CD8-positive, alpha-beta memory T cell (primary cell): ENCODE results near the gene RHBDL1. TPM values are rescaled to one million over a fixed set of nuclear protein-coding genes. Genes with fewer than 3 reads are reported as not detected.

Experiments
- CTCF ChIA-PET: fragments of 350-600 bp; sonication (Branson Sonifier 250); formaldehyde crosslinking; loops from one replicate; lab custom pipeline; 2021; ENCODE audit warnings: antibody characterized with exemption; lab: Charles Lee
- POLR2A ChIA-PET: fragments of 350-600 bp; sonication (Branson Sonifier 250); formaldehyde crosslinking; loops from one replicate; lab custom pipeline; 2021; ENCODE audit warnings: antibody characterized with exemption; lab: Charles Lee
- DNase-seq, 5 donors: peaks; one replicate each; pipeline versions ENCODE4 v3.0.0 to v3.0.0-alpha.2; 2020 to 2022; ENCODE audit warnings: mixed read lengths in 1 of 5
- H3K27ac ChIP-seq: one replicate; pipeline ENCODE4 v1.7.0; 2013; ENCODE audit warnings: low read depth, mild to moderate bottlenecking, low read length, moderate library complexity
- H3K27me3 ChIP-seq: 2 replicates; pipeline ENCODE4 v1.7.0; 2013; ENCODE audit warnings: low read length, mild to moderate bottlenecking; ENCODE audit not compliant: insufficient read depth, poor library complexity, severe bottlenecking
- H3K36me3 ChIP-seq: 2 replicates; pipeline ENCODE4 v1.7.0; 2013; ENCODE audit warnings: mild to moderate bottlenecking, low read length, moderate library complexity; ENCODE audit not compliant: insufficient read depth
- H3K4me1 ChIP-seq: 2 replicates; pipeline ENCODE4 v1.7.0; 2013; ENCODE audit warnings: mild to moderate bottlenecking, low read length, moderate library complexity; ENCODE audit not compliant: insufficient read depth
- H3K4me3 ChIP-seq: 2 replicates; pipeline ENCODE4 v1.7.0; 2013; ENCODE audit warnings: mild to moderate bottlenecking, low read length
- H3K9me3 ChIP-seq: 2 replicates; pipeline ENCODE4 v1.7.0; 2013; ENCODE audit warnings: mild to moderate bottlenecking, low read length
- H3K27ac Mint-ChIP-seq, 8 donors: one replicate each; pipeline ENCODE4 v1.8.0; 2020 to 2021; ENCODE audit warnings: mixed read lengths in 8 of 8, mild to moderate bottlenecking in 6 of 8, inconsistent platforms in 3 of 8, moderate library complexity in 3 of 8
- H3K27me3 Mint-ChIP-seq, 2 donors: one replicate each; pipeline ENCODE4 v1.8.0; 2020 to 2021; ENCODE audit warnings: mixed read lengths in 2 of 2, mild to moderate bottlenecking in 1 of 2, moderate library complexity in 1 of 2
- H3K36me3 Mint-ChIP-seq, 3 donors: one replicate each; pipeline ENCODE4 v1.8.0; 2020 to 2021; ENCODE audit warnings: mixed read lengths in 3 of 3, inconsistent platforms in 1 of 3, mild to moderate bottlenecking in 1 of 3
- H3K4me1 Mint-ChIP-seq, 3 donors: one replicate each; pipeline ENCODE4 v1.8.0; 2020 to 2021; ENCODE audit warnings: mixed read lengths in 3 of 3, inconsistent platforms in 1 of 3, mild to moderate bottlenecking in 1 of 3
- H3K4me3 Mint-ChIP-seq, 7 donors: one replicate each; pipeline ENCODE4 v1.8.0; 2020 to 2021; ENCODE audit warnings: mixed read lengths in 7 of 7, mild to moderate bottlenecking in 6 of 7, moderate library complexity in 4 of 7, inconsistent platforms in 2 of 7
- H3K9me3 Mint-ChIP-seq, 5 donors: one replicate each; pipeline ENCODE4 v1.8.0; 2020 to 2022; ENCODE audit warnings: mixed read lengths in 5 of 5, mild to moderate bottlenecking in 3 of 5, moderate library complexity in 2 of 5, inconsistent platforms in 1 of 5
- polyA plus RNA-seq: library from polyadenylated mRNA; unstranded; fragments of 300-500 nt; fragmentation: Illumina TruSeq; gene quantifications from one replicate; pipeline ENCODE4 v1.2.3, GENCODE V29; 2021
- total RNA-seq, 2 experiments: library from RNA; stranded (reverse); gene quantifications; one replicate each; pipeline ENCODE4 v1.2.3, GENCODE V29; 2021

RHBDL1 gene
- total and polyA plus RNA-seq, 3 experiments from 2014 or later, result 0.29 to 0.44 (median 0.33) TPM

- peaks cover 0 to 1% of the 10 kb centered on the region in 2 donors for H3K27me3 Mint-ChIP-seq
- peak overlapping the region; percentile 44 for H3K27ac ChIP-seq
- H3K27ac Mint-ChIP-seq, result peak overlapping the region in 6 of 8 donors; percentile 5 to 86 (median 64)
- no peaks in the 10 kb centered on the region for H3K27me3 ChIP-seq
- peak; percentile 35 to 79 (median 65) for DNase-seq
- no peaks in the 10 kb centered on the region for H3K9me3 ChIP-seq
- H3K4me1 Mint-ChIP-seq, result peaks cover 27 to 50% (median 31%) of the 10 kb centered on the region in 3 donors
- peaks cover 29% of the 10 kb centered on the region for H3K4me1 ChIP-seq
- peaks cover 0 to 2% (median 0%) of the 10 kb centered on the region in 3 donors for H3K36me3 Mint-ChIP-seq
- no peaks in the 10 kb centered on the region for H3K9me3 Mint-ChIP-seq
- ChIA-PET CTCF (interaction anchor here (0.9 to 1.8 kb wide), 9 partner anchors 13 to 59 kb away, joined by 3 to 10 read pairs (median 3); partner anchors contain the start of genes CIAO3, METTL26, RHOT2 and STUB1), POLR2A (interaction anchor here (0.5 to 2.1 kb wide), 17 partner anchors 9 to 916 kb away, joined by 3 to 21 read pairs (median 4); partner anchors contain the start of genes ANTKMT, CAPN15, CCDC78 and CIAO3)
- H3K4me3 ChIP-seq, result peak overlapping the region; percentile 73
- peak overlapping the region; percentile 76 to 84 (median 80) for H3K4me3 Mint-ChIP-seq
- H3K36me3 ChIP-seq, result no peaks in the 10 kb centered on the region
Observed at GRCh38 chr16:695355-696089, 20.1 kb downstream of the RHBDL1 start.

GRCh38 chr16:698911-699671 lies 23.6 kb downstream of the RHBDL1 start:
- Histone ChIP-seq H3K27me3 (peaks cover 23% of the 10 kb centered on the region), H3K36me3 (no peaks in the 10 kb centered on the region), H3K4me1 (peaks cover 34% of the 10 kb centered on the region), H3K27ac (no peak overlapping the region), H3K4me3 (no peak overlapping the region), H3K9me3 (no peaks in the 10 kb centered on the region)
- Mint-ChIP-seq H3K36me3 (peaks cover 0 to 2% (median 0%) of the 10 kb centered on the region in 3 donors), H3K4me1 (peaks cover 18 to 45% (median 20%) of the 10 kb centered on the region in 3 donors), H3K27ac (peak overlapping the region in 2 of 8 donors; percentile 38 to 49), H3K4me3 (peak overlapping the region in 6 of 7 donors; percentile 32 to 88 (median 64)), H3K9me3 (no peaks in the 10 kb centered on the region), H3K27me3 (peaks cover 8 to 10% of the 10 kb centered on the region in 2 donors)
- CTCF ChIA-PET, result interaction anchor here (0.7 to 1.8 kb wide), 5 partner anchors 13 to 327 kb away, joined by 3 to 4 read pairs (median 3); partner anchors contain the start of gene ANTKMT
- POLR2A ChIA-PET, result interaction anchor here (0.7 to 1.1 kb wide), 5 partner anchors 12 to 51 kb away, joined by 3 to 6 read pairs (median 3); no protein-coding TSS in a partner anchor
- DNase-seq, result no peak

GRCh38 chr16:700684-701584 lies 25.5 kb downstream of the RHBDL1 start:
- POLR2A ChIA-PET, result no interaction called here

GRCh38 chr16:702341-702740 lies 26.9 kb downstream of the RHBDL1 start:
- no peaks in the 10 kb centered on the region for H3K9me3 Mint-ChIP-seq
- ChIA-PET POLR2A (interaction anchor here (0.8 to 1.0 kb wide), 2 partner anchors 18 to 23 kb away, joined by 3 read pairs; no protein-coding TSS in a partner anchor), CTCF (interaction anchor here (1.1 kb wide), 1 partner anchor 10 kb away, joined by 4 read pairs; no protein-coding TSS in a partner anchor)
- H3K36me3 ChIP-seq, result no peaks in the 10 kb centered on the region
- peaks cover 11 to 34% (median 13%) of the 10 kb centered on the region in 3 donors for H3K4me1 Mint-ChIP-seq
- no peaks in the 10 kb centered on the region for H3K36me3 Mint-ChIP-seq
- peak overlapping the region in 2 of 7 donors; percentile 23 to 66 for H3K4me3 Mint-ChIP-seq
- DNase-seq, result no peak
- no peak overlapping the region for H3K4me3 ChIP-seq
- peaks cover 22% of the 10 kb centered on the region for H3K4me1 ChIP-seq
- H3K27me3 Mint-ChIP-seq, result peaks cover 19 to 20% of the 10 kb centered on the region in 2 donors
- peaks cover 40% of the 10 kb centered on the region for H3K27me3 ChIP-seq
- H3K9me3 ChIP-seq, result no peaks in the 10 kb centered on the region
- no peak overlapping the region for H3K27ac Mint-ChIP-seq
- H3K27ac ChIP-seq, result no peak overlapping the region

More at GRCh38 chr16:700684-701584, 25.5 kb downstream of the RHBDL1 start:
- CTCF ChIA-PET, result no interaction called here
- peaks cover 28% of the 10 kb centered on the region for H3K4me1 ChIP-seq
- no peak overlapping the region for H3K27ac ChIP-seq
- peaks cover 11 to 35% (median 16%) of the 10 kb centered on the region in 3 donors for H3K4me1 Mint-ChIP-seq
- H3K4me3 ChIP-seq, result no peak overlapping the region
- no peak overlapping the region for H3K27ac Mint-ChIP-seq
- peak overlapping the region in 1 of 7 donors; percentile 35 for H3K4me3 Mint-ChIP-seq
- H3K27me3 ChIP-seq, result peaks cover 34% of the 10 kb centered on the region
- H3K27me3 Mint-ChIP-seq, result peaks cover 8 to 11% of the 10 kb centered on the region in 2 donors
- H3K36me3 Mint-ChIP-seq, result no peaks in the 10 kb centered on the region
- H3K36me3 ChIP-seq, result no peaks in the 10 kb centered on the region
- DNase-seq, result peak; percentile 43 to 68 (median 49)
- H3K9me3 ChIP-seq, result no peaks in the 10 kb centered on the region
- no peaks in the 10 kb centered on the region for H3K9me3 Mint-ChIP-seq

- CTCF ChIA-PET, result interaction anchor here (1.0 kb wide), 1 partner anchor 9 kb away, joined by 4 read pairs; no protein-coding TSS in a partner anchor
- H3K36me3 ChIP-seq, result no peaks in the 10 kb centered on the region
- H3K27ac Mint-ChIP-seq, result no peak overlapping the region
- H3K4me3 ChIP-seq, result no peak overlapping the region
- H3K27ac ChIP-seq, result no peak overlapping the region
- H3K4me1 Mint-ChIP-seq, result peaks cover 11 to 32% (median 13%) of the 10 kb centered on the region in 3 donors
- H3K4me1 ChIP-seq, result peaks cover 22% of the 10 kb centered on the region
- no peak for DNase-seq
- peaks cover 28% of the 10 kb centered on the region in 2 donors for H3K27me3 Mint-ChIP-seq
- H3K27me3 ChIP-seq, result peaks cover 47% of the 10 kb centered on the region
- H3K9me3 ChIP-seq, result no peaks in the 10 kb centered on the region
- H3K36me3 Mint-ChIP-seq, result no peaks in the 10 kb centered on the region
- POLR2A ChIA-PET, result interaction anchor here (1.1 kb wide), 1 partner anchor 28 kb away, joined by 3 read pairs; the partner anchor contains the start of gene RHBDL1
- H3K4me3 Mint-ChIP-seq, result no peak overlapping the region
- no peaks in the 10 kb centered on the region for H3K9me3 Mint-ChIP-seq
Observed at GRCh38 chr16:703406-703805, 27.9 kb downstream of the RHBDL1 start.

GRCh38 chr16:704047-704446 lies 28.6 kb downstream of the RHBDL1 start:
- peaks cover 34% of the 10 kb centered on the region in 2 donors for H3K27me3 Mint-ChIP-seq
- H3K9me3 Mint-ChIP-seq, result no peaks in the 10 kb centered on the region
- Histone ChIP-seq H3K27me3 (peaks cover 53% of the 10 kb centered on the region), H3K9me3 (no peaks in the 10 kb centered on the region), H3K4me3 (no peak overlapping the region), H3K27ac (no peak overlapping the region), H3K4me1 (peaks cover 20% of the 10 kb centered on the region), H3K36me3 (no peaks in the 10 kb centered on the region)
- no peak overlapping the region for H3K4me3 Mint-ChIP-seq
- DNase-seq, result no peak
- H3K27ac Mint-ChIP-seq, result no peak overlapping the region
- CTCF ChIA-PET, result interaction anchor here (1.0 kb wide), 1 partner anchor 8 kb away, joined by 4 read pairs; no protein-coding TSS in a partner anchor
- no peaks in the 10 kb centered on the region for H3K36me3 Mint-ChIP-seq
- POLR2A ChIA-PET, result interaction anchor here (1.1 to 1.2 kb wide), 2 partner anchors 8 to 29 kb away, joined by 3 read pairs; partner anchors contain the start of gene RHBDL1
- peaks cover 8 to 28% (median 10%) of the 10 kb centered on the region in 3 donors for H3K4me1 Mint-ChIP-seq
